ENCODE measurements around the gene PRR14.
"Not testable (repeated sequence)": the region's sequence is repeated elsewhere in the genome, so short reads cannot be mapped to it uniquely, and the experiment has no call there.

The PRR14 gene

GRCh38 chr16:30688701-30689100 is 37.9 kb downstream of the PRR14 start:
- no peak for DNase-seq (ENCODE audit: low read depth in 1 of 2, low spot score in 1 of 2)

DNA sequence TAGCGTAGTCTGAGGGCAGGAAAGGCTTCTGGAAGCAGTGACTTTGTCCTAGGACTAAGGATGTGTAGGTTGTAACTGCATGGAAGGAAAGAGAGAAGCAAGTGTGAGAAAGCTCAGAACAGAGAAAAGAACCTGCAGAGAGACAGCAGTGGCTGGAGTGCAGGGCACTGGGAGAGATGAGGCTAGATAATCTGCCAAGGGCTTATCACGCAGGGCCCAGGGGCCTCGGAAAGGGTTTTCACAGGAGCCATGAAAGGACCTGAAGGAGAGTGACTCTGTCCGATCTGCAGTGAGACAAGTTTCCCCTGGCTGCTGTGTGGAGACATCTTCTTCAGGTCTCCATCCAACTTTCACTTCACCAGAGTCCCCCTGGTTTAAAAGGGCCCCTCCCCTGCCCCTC is 41.1 kb downstream of the PRR14 start:
- no peak for DNase-seq (ENCODE audit: low read depth in 1 of 2, low spot score in 1 of 2)

DNA sequence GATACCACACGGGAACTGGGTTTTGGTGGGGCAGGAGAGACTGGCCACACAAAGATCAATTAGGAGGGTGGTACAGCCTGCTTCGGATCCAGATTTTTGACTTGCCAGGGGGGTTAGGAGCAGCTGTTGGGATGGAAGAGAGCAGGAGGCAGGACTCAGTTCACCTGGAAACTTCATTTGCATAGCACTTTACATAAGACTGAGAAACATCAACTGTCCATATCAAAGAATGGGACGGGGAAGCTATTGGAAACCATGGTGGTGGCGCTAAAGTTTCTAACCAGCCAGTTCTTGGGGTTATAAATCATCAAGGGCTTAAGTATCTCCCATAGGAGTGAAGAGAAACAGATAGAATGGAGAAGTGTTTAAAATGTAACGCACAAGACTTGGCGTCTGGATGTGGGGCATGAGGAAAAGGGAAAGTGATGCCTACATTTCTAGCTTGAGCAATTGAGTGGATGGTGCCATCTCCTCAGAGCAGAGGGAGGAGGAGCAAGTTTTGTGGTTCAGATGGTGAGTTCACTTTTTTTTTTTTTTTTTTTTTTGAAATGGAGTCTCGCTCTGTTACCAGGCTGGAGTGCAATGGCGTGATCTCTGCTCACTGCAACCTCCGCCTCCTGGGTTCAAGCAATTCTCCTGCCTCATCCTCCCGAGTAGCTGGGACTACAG is 41.8 kb downstream of the PRR14 start:
- no peak for DNase-seq (ENCODE audit: low read depth in 1 of 2, low spot score in 1 of 2)

- DNase-seq (ENCODE audit: low read depth in 1 of 2, low spot score in 1 of 2) = no peak
Measured at GRCh38 chr16:30694926-30695693, 44.4 kb downstream of the PRR14 start.

GRCh38 chr16:30696646-30697045 is 45.9 kb downstream of the PRR14 start:
- DNase-seq (ENCODE audit: low read depth in 1 of 2, low spot score in 1 of 2) = not testable (repeated sequence)

GRCh38 chr16:30697264-30698138 is 46.7 kb downstream of the PRR14 start:
- no peak for DNase-seq (ENCODE audit: low read depth in 1 of 2, low spot score in 1 of 2)

GRCh38 chr16:30698139-30698815 is 47.5 kb downstream of the PRR14 start:
- peak; percentile 97 to 99 for DNase-seq (ENCODE audit: low read depth in 1 of 2, low spot score in 1 of 2)

GRCh38 chr16:30698816-30699614 is 48.3 kb downstream of the PRR14 start, which contains the start of gene SRCAP:
Gene SRCAP, plus strand, starts transcription at chr16:30699171. Its CDS starts 1,654 bp downstream, at chr16:30700825.
- peak; percentile 65 to 82 for DNase-seq (ENCODE audit: low read depth in 1 of 2, low spot score in 1 of 2)

DNA sequence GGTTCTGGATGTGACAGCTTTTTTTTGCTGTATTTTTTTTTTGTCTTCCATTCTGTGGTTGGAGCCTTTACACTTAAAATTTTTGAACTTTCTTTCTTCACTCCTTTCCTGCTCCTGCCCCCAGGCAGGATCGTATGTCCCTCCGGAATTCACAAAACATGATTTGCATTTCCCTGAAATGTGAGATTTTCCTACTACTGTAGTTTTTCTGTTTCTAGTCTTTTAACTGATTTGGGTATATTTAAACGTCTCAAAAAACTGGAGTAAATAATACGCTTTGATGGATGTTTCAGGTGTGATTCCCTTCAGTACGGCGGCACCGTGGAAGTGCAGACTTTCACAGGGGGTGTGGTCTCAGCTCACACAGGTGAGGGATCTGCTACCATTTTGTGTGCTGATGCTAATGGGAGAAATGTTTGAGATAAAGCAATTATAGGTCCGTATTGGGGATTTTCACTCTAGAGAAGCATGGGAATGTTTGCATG is 48.9 kb downstream of the PRR14 start:
- no peak for DNase-seq (ENCODE audit: low read depth in 1 of 2, low spot score in 1 of 2)

GRCh38 chr16:30700491-30700890 is 49.7 kb downstream of the PRR14 start:
- DNase-seq (ENCODE audit: low read depth in 1 of 2, low spot score in 1 of 2) = no peak

DNA sequence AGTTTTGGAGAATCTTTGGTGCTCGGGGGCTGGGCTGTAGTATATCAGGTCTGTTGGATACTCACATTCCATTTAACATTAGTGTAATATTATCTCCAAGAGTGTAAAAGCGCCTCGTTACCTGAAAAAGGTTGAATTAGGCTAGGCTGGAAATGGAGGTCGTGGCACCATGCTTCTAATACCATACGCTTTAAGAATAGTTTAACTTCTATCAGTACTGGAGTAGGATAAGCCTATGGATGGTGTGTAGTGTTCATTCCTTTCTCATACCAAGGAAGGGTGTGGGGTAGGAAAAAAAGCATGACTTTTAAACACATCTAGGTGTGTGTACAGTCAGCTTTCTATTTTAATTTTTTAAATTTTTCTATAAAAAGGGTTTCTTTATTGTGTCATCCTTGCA is 50.2 kb downstream of the PRR14 start:
- no peak for DNase-seq (ENCODE audit: low read depth in 1 of 2, low spot score in 1 of 2)

GRCh38 chr16:30703071-30703470 is 52.3 kb downstream of the PRR14 start:
- not testable (repeated sequence) for DNase-seq (ENCODE audit: low read depth in 1 of 2, low spot score in 1 of 2)

GRCh38 chr16:30703971-30704370 is 53.2 kb downstream of the PRR14 start:
- DNase-seq (ENCODE audit: low read depth in 1 of 2, low spot score in 1 of 2) = no peak

Measured in stimulated activated CD4-positive, alpha-beta T cell treated with anti-CD3 and anti-CD28 coated beads, Interleukin-15, amount 100 ng/mL, for 1 hour (primary cell).